ENCODE data around the gene CEP72. TPM values are rescaled to one million over a fixed set of nuclear protein-coding genes. Genes with fewer than 3 reads are reported as not detected.
"Not testable (repeated sequence)": the region's sequence is repeated elsewhere in the genome, so short reads cannot be mapped to it uniquely, and the experiment has no call there.

CEP72 gene
- total RNA-seq, 1 donor from 2014 or later, result 11.9 TPM

DNA sequence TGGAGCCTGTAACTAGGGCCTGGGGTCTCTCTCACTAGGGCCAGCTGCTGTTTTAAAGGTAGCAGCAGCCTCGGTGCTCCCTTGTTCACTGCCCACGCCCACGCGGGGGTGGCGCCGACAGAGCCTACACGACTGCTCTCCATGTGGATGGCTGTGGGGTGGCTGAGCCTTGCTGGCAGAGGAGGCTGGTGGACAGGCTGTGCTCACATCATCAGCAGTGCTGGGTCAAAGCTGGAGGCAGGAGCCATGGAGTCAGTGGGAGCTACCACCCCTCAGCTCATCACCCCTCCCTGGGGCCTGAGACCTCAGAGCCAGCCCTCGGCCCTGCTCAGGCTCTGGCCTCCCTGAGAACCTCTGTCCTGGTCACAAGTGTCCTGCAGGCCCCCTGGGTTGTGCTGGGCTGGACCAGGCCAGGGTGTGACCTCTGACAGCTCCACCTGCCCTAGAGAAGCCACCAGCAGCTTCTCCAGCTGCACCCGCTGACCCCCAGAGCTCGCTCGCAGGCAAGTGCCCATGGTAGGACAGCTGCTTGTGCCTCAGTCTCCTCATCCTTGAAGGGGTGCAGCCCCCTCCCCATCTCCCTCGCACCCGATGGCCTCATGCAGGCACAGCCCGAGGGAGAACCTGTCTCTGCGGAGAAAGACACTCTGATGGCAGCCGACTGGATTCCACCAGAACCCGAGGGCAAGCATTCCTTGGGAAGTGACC, 70.7 kb downstream of the CEP72 start:
- H3K9me3 Mint-ChIP-seq (ENCODE audit: unreplicated experiment); DNase-seq (ENCODE audit: low spot score); H3K36me3 Mint-ChIP-seq (ENCODE audit: low read depth, unreplicated experiment); H3K4me1 Mint-ChIP-seq (ENCODE audit: unreplicated experiment); H3K4me3 Mint-ChIP-seq (ENCODE audit: unreplicated experiment); H3K27ac Mint-ChIP-seq (ENCODE audit: unreplicated experiment): not testable (repeated sequence)
- H3K27me3 Mint-ChIP-seq (ENCODE audit: unreplicated experiment), result peaks cover 13% of the 10 kb centered on the region

DNA sequence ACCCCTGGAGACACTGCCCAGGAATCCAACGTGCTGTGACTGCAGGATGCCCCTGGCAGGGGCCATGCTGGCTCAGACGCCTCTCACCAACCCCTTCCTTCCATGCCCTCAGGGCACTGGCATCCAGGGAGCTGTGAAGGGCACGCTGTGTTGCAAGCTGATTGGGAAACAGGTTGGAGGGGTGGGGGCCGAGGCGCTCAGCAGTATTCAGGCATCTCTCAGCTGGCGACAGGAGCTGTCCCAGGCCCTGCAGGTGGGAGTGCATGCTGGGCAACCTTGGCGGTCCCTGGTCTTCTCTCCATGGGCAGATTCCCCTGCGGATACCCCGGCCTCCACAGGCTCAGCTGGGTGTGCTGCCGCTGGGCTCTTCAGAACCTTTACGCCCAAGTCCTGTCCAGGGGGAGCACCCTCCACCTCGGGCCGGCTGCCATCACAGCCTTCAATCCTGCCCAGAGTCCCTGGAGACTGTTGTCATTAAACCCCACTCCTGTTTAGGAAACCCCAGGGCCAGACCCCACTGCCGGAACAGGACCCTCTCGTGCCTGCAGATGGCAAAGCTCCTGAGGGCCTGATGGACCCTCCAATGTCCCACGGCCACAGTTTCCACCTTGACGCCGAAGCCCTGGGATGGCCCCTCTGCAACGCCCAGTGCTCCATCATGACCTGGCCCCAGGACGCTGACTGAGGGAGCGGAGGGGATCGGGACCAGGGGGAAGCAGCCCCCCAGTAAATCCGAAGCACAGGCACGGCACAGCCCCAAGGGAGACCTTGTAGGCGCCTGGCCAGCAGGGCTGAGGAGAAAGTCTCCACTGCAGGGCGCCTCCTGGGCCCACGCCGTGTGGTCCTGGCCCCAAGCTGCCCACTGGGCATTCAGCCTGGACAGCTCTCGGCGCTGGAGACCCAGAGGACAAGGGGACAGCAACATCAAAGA, 71.7 kb downstream of the CEP72 start:
- Mint-ChIP-seq H3K36me3 (ENCODE audit: low read depth, unreplicated experiment) (no peaks in the 10 kb centered on the region), H3K4me1 (ENCODE audit: unreplicated experiment) (no peaks in the 10 kb centered on the region), H3K9me3 (ENCODE audit: unreplicated experiment) (no peaks in the 10 kb centered on the region), H3K27me3 (ENCODE audit: unreplicated experiment) (peaks cover 13% of the 10 kb centered on the region), H3K27ac (ENCODE audit: unreplicated experiment) (no peak overlapping the region), H3K4me3 (ENCODE audit: unreplicated experiment) (no peak overlapping the region)
- TF ChIP-seq, protein P1, sequence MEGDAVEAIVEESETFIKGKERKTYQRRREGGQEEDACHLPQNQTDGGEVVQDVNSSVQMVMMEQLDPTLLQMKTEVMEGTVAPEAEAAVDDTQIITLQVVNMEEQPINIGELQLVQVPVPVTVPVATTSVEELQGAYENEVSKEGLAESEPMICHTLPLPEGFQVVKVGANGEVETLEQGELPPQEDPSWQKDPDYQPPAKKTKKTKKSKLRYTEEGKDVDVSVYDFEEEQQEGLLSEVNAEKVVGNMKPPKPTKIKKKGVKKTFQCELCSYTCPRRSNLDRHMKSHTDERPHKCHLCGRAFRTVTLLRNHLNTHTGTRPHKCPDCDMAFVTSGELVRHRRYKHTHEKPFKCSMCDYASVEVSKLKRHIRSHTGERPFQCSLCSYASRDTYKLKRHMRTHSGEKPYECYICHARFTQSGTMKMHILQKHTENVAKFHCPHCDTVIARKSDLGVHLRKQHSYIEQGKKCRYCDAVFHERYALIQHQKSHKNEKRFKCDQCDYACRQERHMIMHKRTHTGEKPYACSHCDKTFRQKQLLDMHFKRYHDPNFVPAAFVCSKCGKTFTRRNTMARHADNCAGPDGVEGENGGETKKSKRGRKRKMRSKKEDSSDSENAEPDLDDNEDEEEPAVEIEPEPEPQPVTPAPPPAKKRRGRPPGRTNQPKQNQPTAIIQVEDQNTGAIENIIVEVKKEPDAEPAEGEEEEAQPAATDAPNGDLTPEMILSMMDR (IDR thresholded peaks at IDR 0.05; ENCODE audit: unreplicated experiment), result no peak
- DNase-seq (ENCODE audit: low spot score), result no peak

DNA sequence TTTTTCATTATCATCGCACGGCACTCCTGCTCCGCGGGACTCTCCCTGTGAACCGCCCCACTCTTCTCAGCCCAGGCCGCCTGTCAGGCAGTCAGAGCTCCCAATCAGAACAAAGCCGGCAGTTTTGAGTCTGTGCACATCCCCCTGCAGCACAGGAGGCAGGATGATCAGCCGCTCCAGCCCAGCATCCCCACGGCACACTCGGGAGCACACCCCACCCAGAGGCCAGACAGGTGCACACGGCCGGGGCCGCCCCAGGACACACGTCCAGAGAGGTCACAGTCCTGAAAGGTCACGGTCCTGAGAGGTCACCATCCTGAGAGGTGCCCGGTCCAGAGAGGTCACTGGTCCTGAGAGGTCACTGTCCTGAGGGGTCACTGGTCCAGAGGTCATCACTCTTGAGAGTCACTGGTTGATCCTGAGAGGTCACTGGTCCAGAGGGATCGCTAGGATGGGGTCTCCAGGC, 72.6 kb downstream of the CEP72 start:
- Mint-ChIP-seq H3K27ac (ENCODE audit: unreplicated experiment) (no peak overlapping the region), H3K4me1 (ENCODE audit: unreplicated experiment) (no peaks in the 10 kb centered on the region), H3K27me3 (ENCODE audit: unreplicated experiment) (peaks cover 13% of the 10 kb centered on the region), H3K9me3 (ENCODE audit: unreplicated experiment) (no peaks in the 10 kb centered on the region), H3K36me3 (ENCODE audit: low read depth, unreplicated experiment) (no peaks in the 10 kb centered on the region), H3K4me3 (ENCODE audit: unreplicated experiment) (no peak overlapping the region)
- TF ChIP-seq, protein P1 (IDR thresholded peaks at IDR 0.05; ENCODE audit: unreplicated experiment), result no peak
- no peak for DNase-seq (ENCODE audit: low spot score)

DNA sequence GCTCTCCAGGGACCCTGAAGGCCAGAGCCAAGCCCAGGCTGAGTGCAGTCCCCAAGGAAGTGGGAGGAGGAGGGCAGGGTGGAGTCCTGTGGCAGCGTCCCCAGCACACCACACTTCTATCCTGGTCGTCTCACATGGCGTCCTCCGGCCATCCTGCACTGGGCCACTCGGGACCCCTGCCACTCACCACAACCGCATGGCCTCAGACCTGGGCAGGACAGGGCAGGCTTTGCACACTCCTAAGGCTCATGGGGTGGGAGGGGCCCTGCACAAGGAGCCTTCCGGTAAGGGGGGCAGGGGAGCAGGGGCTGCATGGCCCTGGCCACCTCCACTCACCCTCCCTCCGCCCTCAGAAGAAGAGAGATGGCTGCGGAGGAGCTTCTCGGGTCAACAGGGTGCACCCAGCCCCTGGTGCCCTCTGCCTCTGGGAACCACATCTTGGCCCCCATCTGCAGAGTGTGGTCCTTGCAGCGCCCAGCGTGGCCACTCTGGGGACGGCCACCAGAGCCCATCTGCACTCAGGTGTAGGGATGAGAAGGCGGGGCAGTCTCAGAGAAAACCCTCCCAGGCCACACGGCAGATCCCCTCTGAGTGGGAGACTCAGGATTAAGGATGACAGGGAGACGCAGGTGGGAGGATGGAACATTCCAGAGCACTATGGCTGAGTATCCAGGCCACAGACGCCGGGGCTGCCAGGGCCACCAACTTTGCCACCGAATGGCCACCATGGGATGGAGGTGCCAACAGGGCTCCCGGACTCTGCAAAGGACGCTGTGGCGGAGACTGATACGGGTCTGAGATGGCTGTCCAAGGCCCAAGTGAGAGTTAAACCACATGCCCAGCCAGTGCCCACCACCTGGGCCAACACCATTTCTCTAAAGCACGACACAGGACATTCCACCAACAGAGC, 73.4 kb downstream of the CEP72 start:
- Mint-ChIP-seq H3K4me1 (ENCODE audit: unreplicated experiment) (no peaks in the 10 kb centered on the region), H3K27me3 (ENCODE audit: unreplicated experiment) (peaks cover 13% of the 10 kb centered on the region), H3K4me3 (ENCODE audit: unreplicated experiment) (no peak overlapping the region), H3K36me3 (ENCODE audit: low read depth, unreplicated experiment) (no peaks in the 10 kb centered on the region), H3K9me3 (ENCODE audit: unreplicated experiment) (no peaks in the 10 kb centered on the region), H3K27ac (ENCODE audit: unreplicated experiment) (no peak overlapping the region)
- TF ChIP-seq, protein P1 (IDR thresholded peaks at IDR 0.05; ENCODE audit: unreplicated experiment), result no peak
- no peak for DNase-seq (ENCODE audit: low spot score)

DNA sequence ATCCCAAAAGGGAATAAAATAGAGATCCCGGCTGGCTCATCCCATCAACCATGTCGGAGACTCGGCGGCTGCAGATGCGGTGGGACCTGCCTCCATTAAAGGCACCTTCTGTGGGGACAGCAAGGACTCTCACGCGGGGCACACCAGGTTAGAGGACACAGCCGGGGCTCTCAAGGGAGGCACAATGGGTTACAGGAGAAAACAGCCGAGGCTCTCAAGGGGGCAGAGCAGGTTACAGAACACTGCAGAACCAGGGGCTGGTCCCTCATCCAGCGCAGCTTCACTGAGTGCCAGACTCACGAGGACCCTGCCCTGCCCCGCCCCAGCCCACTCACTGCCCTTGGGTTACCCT, 74.0 kb downstream of the CEP72 start:
- H3K9me3 Mint-ChIP-seq (ENCODE audit: unreplicated experiment), result not testable (repeated sequence)

DNA sequence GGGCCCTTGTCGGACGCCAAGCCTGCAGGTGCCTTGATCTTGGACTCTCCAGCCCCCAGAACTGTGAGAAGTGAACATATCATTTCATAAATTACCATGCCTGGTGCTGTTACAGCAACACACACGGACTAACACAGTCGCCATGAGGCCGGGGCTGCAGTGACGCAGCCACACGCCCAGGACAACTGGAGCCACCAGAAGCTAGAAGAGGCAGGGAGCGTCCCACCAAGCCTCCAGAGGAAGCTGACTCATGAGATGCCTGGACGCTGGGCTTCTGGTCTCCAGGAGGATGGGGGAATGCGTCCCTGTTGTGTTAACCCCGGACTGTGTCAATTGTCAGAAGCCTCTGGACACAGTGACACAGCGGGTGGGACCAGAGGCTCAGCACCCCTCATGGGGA, 74.8 kb downstream of the CEP72 start:
- not testable (repeated sequence) for H3K27ac Mint-ChIP-seq (ENCODE audit: unreplicated experiment); H3K4me1 Mint-ChIP-seq (ENCODE audit: unreplicated experiment); H3K9me3 Mint-ChIP-seq (ENCODE audit: unreplicated experiment); H3K4me3 Mint-ChIP-seq (ENCODE audit: unreplicated experiment); DNase-seq (ENCODE audit: low spot score); H3K36me3 Mint-ChIP-seq (ENCODE audit: low read depth, unreplicated experiment)
- H3K27me3 Mint-ChIP-seq (ENCODE audit: unreplicated experiment), result peaks cover 11% of the 10 kb centered on the region

More for the DNA sequence above, 74.0 kb downstream of the CEP72 start:
- H3K27ac Mint-ChIP-seq (ENCODE audit: unreplicated experiment); H3K4me1 Mint-ChIP-seq (ENCODE audit: unreplicated experiment); H3K36me3 Mint-ChIP-seq (ENCODE audit: low read depth, unreplicated experiment); H3K4me3 Mint-ChIP-seq (ENCODE audit: unreplicated experiment); DNase-seq (ENCODE audit: low spot score): not testable (repeated sequence)
- peaks cover 11% of the 10 kb centered on the region for H3K27me3 Mint-ChIP-seq (ENCODE audit: unreplicated experiment)

DNA sequence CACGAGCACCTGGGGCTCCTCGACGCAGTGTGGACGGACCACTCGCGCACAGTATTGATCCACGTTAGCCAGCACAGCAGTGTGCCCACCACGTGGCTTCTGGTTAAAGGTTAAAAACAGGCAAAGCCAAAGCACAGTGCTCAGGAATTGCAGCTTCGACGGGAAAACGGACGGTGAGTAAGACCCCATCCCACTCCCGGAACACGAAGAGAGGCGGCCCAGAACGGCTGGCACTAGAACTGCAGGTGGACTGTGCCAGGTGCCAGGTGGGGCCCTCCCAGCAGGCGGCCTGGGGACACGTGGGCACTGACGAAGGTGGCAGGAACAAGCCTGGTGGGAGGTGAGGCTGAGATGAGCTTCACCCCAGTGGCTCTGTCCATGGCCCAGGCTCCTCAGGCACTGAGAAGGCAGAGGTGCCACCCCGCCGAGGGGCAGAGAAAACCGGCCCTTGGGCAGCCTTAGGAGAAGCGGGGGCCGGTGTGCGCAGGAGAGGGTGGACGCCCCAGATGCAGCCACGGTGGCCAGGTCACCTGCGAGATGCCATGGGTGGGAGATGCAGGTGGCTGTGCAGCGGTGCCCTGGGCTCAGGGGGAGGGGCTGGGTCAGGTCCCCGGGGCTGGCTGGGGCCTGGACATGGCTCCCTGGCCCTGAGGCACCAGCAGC, 76.3 kb downstream of the CEP72 start:
- DNase-seq (ENCODE audit: low spot score); H3K27ac Mint-ChIP-seq (ENCODE audit: unreplicated experiment); H3K4me1 Mint-ChIP-seq (ENCODE audit: unreplicated experiment); H3K36me3 Mint-ChIP-seq (ENCODE audit: low read depth, unreplicated experiment); H3K9me3 Mint-ChIP-seq (ENCODE audit: unreplicated experiment); H3K4me3 Mint-ChIP-seq (ENCODE audit: unreplicated experiment): not testable (repeated sequence)
- peaks cover 11% of the 10 kb centered on the region for H3K27me3 Mint-ChIP-seq (ENCODE audit: unreplicated experiment)

DNA sequence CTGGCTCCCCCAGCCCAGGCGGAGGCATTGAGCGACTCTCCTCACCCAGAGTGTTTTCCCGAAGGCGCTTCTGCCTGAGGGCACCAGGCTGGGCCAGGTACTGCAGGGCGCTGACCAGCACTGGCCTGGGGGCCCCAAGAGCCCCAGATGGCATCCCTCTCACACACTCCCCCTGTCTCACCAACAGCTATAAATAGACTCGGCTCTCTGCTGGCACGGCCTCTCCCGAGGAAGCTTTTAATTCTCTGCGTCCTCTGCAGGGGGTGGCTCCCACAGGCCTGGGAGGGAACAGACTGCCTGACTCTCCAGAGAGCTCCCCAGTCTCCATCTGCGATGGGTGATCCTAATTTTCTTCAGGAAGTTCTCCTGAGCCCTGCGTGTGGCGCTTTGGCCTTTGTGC, 78.2 kb downstream of the CEP72 start:
- H3K4me1 Mint-ChIP-seq (ENCODE audit: unreplicated experiment); H3K36me3 Mint-ChIP-seq (ENCODE audit: low read depth, unreplicated experiment); DNase-seq (ENCODE audit: low spot score); H3K9me3 Mint-ChIP-seq (ENCODE audit: unreplicated experiment); H3K4me3 Mint-ChIP-seq (ENCODE audit: unreplicated experiment); H3K27me3 Mint-ChIP-seq (ENCODE audit: unreplicated experiment); H3K27ac Mint-ChIP-seq (ENCODE audit: unreplicated experiment): not testable (repeated sequence)

All from endothelial cell (in vitro differentiated cells).